Liver (tissue), 9 donors: ENCODE results near the gene SNX15. TPM values are rescaled to one million over a fixed set of nuclear protein-coding genes. Genes with fewer than 3 reads are reported as not detected.

Experiments
- DNase-seq: peaks from one replicate; pipeline ENCODE4 v3.0.0-alpha.2; 2017; ENCODE audit warnings: low spot score
- H3K27ac ChIP-seq, 2 donors: one replicate each; pipeline ENCODE4 v1.7.0; 2013; ENCODE audit warnings: inconsistent platforms in 2 of 2, low read length in 2 of 2, control low read depth in 1 of 2, low read depth in 1 of 2, mild to moderate bottlenecking in 1 of 2
- H3K27me3 ChIP-seq, 4 donors: one replicate each; pipeline versions ENCODE4 v1.6.1 to v1.7.0; 2013; ENCODE audit warnings: low read length in 3 of 4, inconsistent platforms in 1 of 4, mild to moderate bottlenecking in 1 of 4, moderate library complexity in 1 of 4; ENCODE audit not compliant: control insufficient read depth in 4 of 4, insufficient read depth in 4 of 4
- H3K36me3 ChIP-seq, 4 donors: one replicate each; pipeline versions ENCODE4 v1.6.1 to v1.7.0; 2013; ENCODE audit warnings: low read length in 3 of 4, mild to moderate bottlenecking in 3 of 4, low read depth in 1 of 4, moderate library complexity in 1 of 4; ENCODE audit not compliant: control insufficient read depth in 4 of 4, insufficient read depth in 3 of 4
- H3K4me1 ChIP-seq, 4 donors: one replicate each; pipeline versions ENCODE4 v1.6.1 to v1.7.0; 2013; ENCODE audit warnings: low read length in 3 of 4, mild to moderate bottlenecking in 3 of 4, moderate library complexity in 1 of 4; ENCODE audit not compliant: control insufficient read depth in 4 of 4, insufficient read depth in 4 of 4
- H3K4me3 ChIP-seq, 3 donors: one replicate each; pipeline versions ENCODE4 v1.6.1 to v1.7.0; 2013; ENCODE audit warnings: low read length in 3 of 3, control low read depth in 1 of 3, low read depth in 1 of 3, mild to moderate bottlenecking in 1 of 3
- H3K9ac ChIP-seq, 2 donors: one replicate each; pipeline ENCODE4 v1.7.0; 2013; ENCODE audit warnings: low read length in 2 of 2, mild to moderate bottlenecking in 2 of 2, moderate library complexity in 2 of 2, control low read depth in 1 of 2, low read depth in 1 of 2
- H3K9me3 ChIP-seq, 4 donors: one replicate each; pipeline versions ENCODE4 v1.6.1 to v1.7.0; 2013; ENCODE audit warnings: low read length in 3 of 4; ENCODE audit not compliant: control insufficient read depth in 4 of 4
- EGR1 ChIP-seq, 2 donors: IDR thresholded peaks; 2 replicates each; pipeline ENCODE4 v1.6.1; 2016 to 2018; ENCODE audit warnings: antibody characterized with exemption in 2 of 2, low read depth in 2 of 2
- FOXA1 ChIP-seq: IDR thresholded peaks from 2 replicates; pipeline ENCODE4 v1.6.1; 2016; ENCODE audit warnings: antibody characterized with exemption
- FOXA2 ChIP-seq: IDR thresholded peaks from 2 replicates; pipeline ENCODE4 v1.6.1; 2016; ENCODE audit warnings: antibody characterized with exemption
- GABPA ChIP-seq, 2 donors: IDR thresholded peaks in 1 of 2; conservative IDR thresholded peaks in 1 of 2; 2 replicates each; pipeline ENCODE4 v1.6.1; 2016; ENCODE audit warnings: antibody characterized with exemption in 2 of 2, mild to moderate bottlenecking in 1 of 2, moderate library complexity in 1 of 2
- HNF4A ChIP-seq, 2 donors: conservative IDR thresholded peaks; 2 replicates each; pipeline ENCODE4 v1.6.1; 2016; ENCODE audit warnings: antibody characterized with exemption in 2 of 2, mild to moderate bottlenecking in 2 of 2
- NR2F2 ChIP-seq: IDR thresholded peaks from 2 replicates; pipeline ENCODE4 v1.6.1; 2016; ENCODE audit warnings: antibody characterized with exemption
- SP1 ChIP-seq: IDR thresholded peaks from 2 replicates; pipeline ENCODE4 v1.6.1; 2018; ENCODE audit warnings: antibody characterized with exemption, mild to moderate bottlenecking
- TAF1 ChIP-seq: conservative IDR thresholded peaks from 2 replicates; pipeline ENCODE4 v1.6.1; 2016; ENCODE audit warnings: antibody characterized with exemption, mild to moderate bottlenecking
- YY1 ChIP-seq: IDR thresholded peaks from 2 replicates; pipeline ENCODE4 v1.6.1; 2016; ENCODE audit warnings: antibody characterized with exemption, mild to moderate bottlenecking
- WGBS: extraction: QIAGEN DNeasy Blood & Tissue Kit; methylation state at CpG from one replicate; pipeline ENCODE4 v1.1.7; 2013; 5-methylcytosine and 5-hydroxymethylcytosine counted together
- polyA plus RNA-seq, 2 donors: library from polyadenylated mRNA; stranded (reverse) in 1 of 2; unstranded in 1 of 2; fragments of 200-250 nt in 1 of 2; fragments of >200 nt in 1 of 2; fragmentation: Nextera tagmentation in 1 of 2; extraction: Ambion mirVana in 1 of 2; gene quantifications; one replicate each; pipeline versions ENCODE4 v1.2.1 to v1.2.3, GENCODE V29; 2013 to 2015
- total RNA-seq, 2 donors: library from RNA; depleted of rRNA; stranded (reverse); fragments of >200 nt; gene quantifications; one replicate each; pipeline ENCODE4 v1.2.3, GENCODE V29; 2014
- TF ChIP-seq, protein P1 (sequence below): IDR thresholded peaks from 2 replicates; pipeline ENCODE4 v1.6.1; 2016; ENCODE audit warnings: antibody characterized with exemption
- TF ChIP-seq, protein P2 (sequence below): IDR thresholded peaks from 2 replicates; pipeline ENCODE4 v1.6.1; 2016; ENCODE audit warnings: antibody characterized with exemption, mild to moderate bottlenecking
- TF ChIP-seq, protein P3 (sequence below): IDR thresholded peaks from 2 replicates; pipeline ENCODE4 v1.6.1; 2016; ENCODE audit warnings: antibody characterized with exemption
- TF ChIP-seq, protein P4 (sequence below): fragments of 150-350 bp; IDR thresholded peaks from 2 replicates; pipeline ENCODE4 v1.5.1; 2017; ENCODE audit warnings: improper control_type of control experiment, low read depth, low read length; ENCODE audit not compliant: missing input control
- donor health status: healthy.
- donor health status: healthy.
- donor health status: healthy.
- donor health status: healthy.
- donor health status: healthy.

Gene SNX15
- total and polyA plus RNA-seq, 4 donors = 4.5 to 7.2 (median 5.7) TPM

DNA sequence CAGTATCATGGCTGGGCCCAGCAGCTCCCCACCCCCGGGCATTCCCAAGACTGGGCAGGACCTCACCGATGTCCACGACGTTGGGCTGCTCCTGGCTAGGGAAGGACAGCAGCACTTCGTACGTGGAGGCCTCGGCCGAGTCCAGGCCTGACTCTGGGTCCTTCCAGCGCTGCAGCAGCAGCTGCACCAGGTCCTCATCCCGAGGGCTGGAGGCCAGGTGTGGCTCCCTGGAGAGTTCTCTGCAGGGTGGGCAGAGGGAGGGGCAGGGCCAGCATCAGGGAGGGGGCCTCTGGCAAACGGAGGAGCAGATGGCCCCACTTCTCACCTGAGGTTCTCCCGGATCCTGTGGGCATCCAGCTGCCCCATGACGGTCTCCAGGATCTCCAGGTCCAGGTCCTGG, 30.8 kb downstream of the SNX15 start:
- no peak overlapping the region for H3K9ac ChIP-seq
- no peak overlapping the region for H3K27ac ChIP-seq
- no peaks in the 10 kb centered on the region for H3K27me3 ChIP-seq
- WGBS = 80% methylated on average over 13 of the region's 13 CpGs
- TF ChIP-seq, protein P1, sequence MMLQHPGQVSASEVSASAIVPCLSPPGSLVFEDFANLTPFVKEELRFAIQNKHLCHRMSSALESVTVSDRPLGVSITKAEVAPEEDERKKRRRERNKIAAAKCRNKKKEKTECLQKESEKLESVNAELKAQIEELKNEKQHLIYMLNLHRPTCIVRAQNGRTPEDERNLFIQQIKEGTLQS = no peak
- TF ChIP-seq SP1 (no peak), FOXA2 (no peak), EGR1 (IDR thresholded peaks at IDR 0.05; ENCODE audit: low read depth in 2 of 2) (no peak), GABPA (IDR thresholded peaks at IDR 0.05 in 1 of 2, conservative IDR thresholded peaks at IDR 0.05 in 1 of 2) (no peak), NR2F2 (no peak), HNF4A (conservative IDR thresholded peaks at IDR 0.05) (no peak), YY1 (no peak), FOXA1 (no peak)
- TF ChIP-seq, protein P2, sequence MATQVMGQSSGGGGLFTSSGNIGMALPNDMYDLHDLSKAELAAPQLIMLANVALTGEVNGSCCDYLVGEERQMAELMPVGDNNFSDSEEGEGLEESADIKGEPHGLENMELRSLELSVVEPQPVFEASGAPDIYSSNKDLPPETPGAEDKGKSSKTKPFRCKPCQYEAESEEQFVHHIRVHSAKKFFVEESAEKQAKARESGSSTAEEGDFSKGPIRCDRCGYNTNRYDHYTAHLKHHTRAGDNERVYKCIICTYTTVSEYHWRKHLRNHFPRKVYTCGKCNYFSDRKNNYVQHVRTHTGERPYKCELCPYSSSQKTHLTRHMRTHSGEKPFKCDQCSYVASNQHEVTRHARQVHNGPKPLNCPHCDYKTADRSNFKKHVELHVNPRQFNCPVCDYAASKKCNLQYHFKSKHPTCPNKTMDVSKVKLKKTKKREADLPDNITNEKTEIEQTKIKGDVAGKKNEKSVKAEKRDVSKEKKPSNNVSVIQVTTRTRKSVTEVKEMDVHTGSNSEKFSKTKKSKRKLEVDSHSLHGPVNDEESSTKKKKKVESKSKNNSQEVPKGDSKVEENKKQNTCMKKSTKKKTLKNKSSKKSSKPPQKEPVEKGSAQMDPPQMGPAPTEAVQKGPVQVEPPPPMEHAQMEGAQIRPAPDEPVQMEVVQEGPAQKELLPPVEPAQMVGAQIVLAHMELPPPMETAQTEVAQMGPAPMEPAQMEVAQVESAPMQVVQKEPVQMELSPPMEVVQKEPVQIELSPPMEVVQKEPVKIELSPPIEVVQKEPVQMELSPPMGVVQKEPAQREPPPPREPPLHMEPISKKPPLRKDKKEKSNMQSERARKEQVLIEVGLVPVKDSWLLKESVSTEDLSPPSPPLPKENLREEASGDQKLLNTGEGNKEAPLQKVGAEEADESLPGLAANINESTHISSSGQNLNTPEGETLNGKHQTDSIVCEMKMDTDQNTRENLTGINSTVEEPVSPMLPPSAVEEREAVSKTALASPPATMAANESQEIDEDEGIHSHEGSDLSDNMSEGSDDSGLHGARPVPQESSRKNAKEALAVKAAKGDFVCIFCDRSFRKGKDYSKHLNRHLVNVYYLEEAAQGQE = no peak
- TF ChIP-seq, protein P3, sequence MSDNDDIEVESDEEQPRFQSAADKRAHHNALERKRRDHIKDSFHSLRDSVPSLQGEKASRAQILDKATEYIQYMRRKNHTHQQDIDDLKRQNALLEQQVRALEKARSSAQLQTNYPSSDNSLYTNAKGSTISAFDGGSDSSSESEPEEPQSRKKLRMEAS = no peak
- TF ChIP-seq, protein P4, sequence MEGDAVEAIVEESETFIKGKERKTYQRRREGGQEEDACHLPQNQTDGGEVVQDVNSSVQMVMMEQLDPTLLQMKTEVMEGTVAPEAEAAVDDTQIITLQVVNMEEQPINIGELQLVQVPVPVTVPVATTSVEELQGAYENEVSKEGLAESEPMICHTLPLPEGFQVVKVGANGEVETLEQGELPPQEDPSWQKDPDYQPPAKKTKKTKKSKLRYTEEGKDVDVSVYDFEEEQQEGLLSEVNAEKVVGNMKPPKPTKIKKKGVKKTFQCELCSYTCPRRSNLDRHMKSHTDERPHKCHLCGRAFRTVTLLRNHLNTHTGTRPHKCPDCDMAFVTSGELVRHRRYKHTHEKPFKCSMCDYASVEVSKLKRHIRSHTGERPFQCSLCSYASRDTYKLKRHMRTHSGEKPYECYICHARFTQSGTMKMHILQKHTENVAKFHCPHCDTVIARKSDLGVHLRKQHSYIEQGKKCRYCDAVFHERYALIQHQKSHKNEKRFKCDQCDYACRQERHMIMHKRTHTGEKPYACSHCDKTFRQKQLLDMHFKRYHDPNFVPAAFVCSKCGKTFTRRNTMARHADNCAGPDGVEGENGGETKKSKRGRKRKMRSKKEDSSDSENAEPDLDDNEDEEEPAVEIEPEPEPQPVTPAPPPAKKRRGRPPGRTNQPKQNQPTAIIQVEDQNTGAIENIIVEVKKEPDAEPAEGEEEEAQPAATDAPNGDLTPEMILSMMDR = no peak
- DNase-seq = no peak
- no peaks in the 10 kb centered on the region for H3K36me3 ChIP-seq
- no peak overlapping the region for H3K4me3 ChIP-seq
- peaks cover 0 to 4% (median 1%) of the 10 kb centered on the region in 4 donors for H3K4me1 ChIP-seq
- H3K9me3 ChIP-seq = no peaks in the 10 kb centered on the region

DNA sequence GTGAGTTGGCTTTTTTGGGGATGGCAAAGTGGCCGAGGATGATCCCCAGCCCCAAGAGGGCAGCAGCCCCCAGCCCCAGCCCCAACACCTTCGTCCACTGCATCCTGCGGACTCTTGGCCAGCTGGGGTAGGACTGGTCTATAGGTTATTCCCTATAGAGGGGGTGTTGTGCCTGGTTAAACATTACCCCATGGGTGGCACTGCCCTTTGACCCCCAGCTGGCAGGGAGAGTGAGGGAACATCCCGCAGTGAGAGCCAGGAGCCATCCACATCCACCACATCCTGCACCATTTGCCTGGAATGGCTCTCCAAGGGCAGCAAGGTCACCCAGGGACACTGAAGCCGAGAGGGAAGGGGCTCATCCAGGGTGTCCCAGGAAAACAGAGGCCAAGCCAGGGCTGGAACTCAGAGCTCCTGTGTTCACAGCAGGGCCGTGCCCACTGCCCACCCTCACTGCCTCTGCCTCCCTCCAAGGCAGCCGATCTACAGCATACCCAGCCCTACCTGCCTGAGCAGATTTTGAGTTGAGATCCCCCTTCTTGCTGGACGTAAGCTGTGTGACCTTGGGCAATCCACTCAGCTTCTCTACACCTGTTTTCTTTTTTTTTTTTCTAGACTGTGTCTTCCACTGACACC, 31.3 kb downstream of the SNX15 start, which contains the start of gene NAALADL1:
Gene NAALADL1, minus strand, starts transcription at position 135 of the 636 bp plus-strand sequence. Its CDS starts 32 bp downstream, at position 103.
- Histone ChIP-seq H3K27me3 (no peaks in the 10 kb centered on the region), H3K36me3 (no peaks in the 10 kb centered on the region), H3K4me3 (no peak within 1 kb of the TSS), H3K27ac (no peak within 1 kb of the TSS), H3K4me1 (peaks cover 0 to 4% (median 1%) of the 10 kb centered on the region in 4 donors), H3K9me3 (no peaks in the 10 kb centered on the region), H3K9ac (no peak within 1 kb of the TSS)
- 75% methylated on average over 8 of the region's 8 CpGs for WGBS
- DNase-seq = no peak
- no peak for TF ChIP-seq TAF1
- TF ChIP-seq, protein P1 = no peak
